Measurements from ENCODE around the gene UBL7.

- no peak for TF ChIP-seq REST (IDR thresholded peaks at IDR 0.05; ENCODE audit: low read depth, low read length)
- TF ChIP-seq CTCF (IDR thresholded peaks at IDR 0.05 in 2 of 3, conservative IDR thresholded peaks at IDR 0.05 in 1 of 3; ENCODE audit: control insufficient read depth in 2 of 3, extremely low read depth in 1 of 3, insufficient read depth in 1 of 3, low read depth in 3 of 3, low read length in 3 of 3) = no peak
- no peak for TF ChIP-seq EGR1 (IDR thresholded peaks at IDR 0.05; ENCODE audit: borderline replicate concordance in 1 of 2, low read depth in 2 of 2, low read length in 2 of 2)
- TF ChIP-seq ZNF274 (IDR thresholded peaks at IDR 0.05; ENCODE audit: insufficient read depth, insufficient read length) = no peak
- TF ChIP-seq CREM (IDR thresholded peaks at IDR 0.05; ENCODE audit: low read depth) = no peak
- TF ChIP-seq ATF7 (IDR thresholded peaks at IDR 0.05; ENCODE audit: low read depth) = no peak
- TF ChIP-seq USF1 (IDR thresholded peaks at IDR 0.05; ENCODE audit: borderline replicate concordance, extremely low read length, insufficient read depth, low read depth, low read length) = no peak
- no peak for TF ChIP-seq ZBTB4 (CRISPR knock-in tag; IDR thresholded peaks at IDR 0.05)
- TF ChIP-seq RAD21 (IDR thresholded peaks at IDR 0.05; ENCODE audit: insufficient read depth, low read depth, low read length) = no peak
- no peak for TF ChIP-seq EZH2 (IDR thresholded peaks at IDR 0.05; ENCODE audit: borderline replicate concordance, control insufficient read depth, low read depth, low read length)
- TF ChIP-seq POLR2AphosphoS5 (IDR thresholded peaks at IDR 0.05; ENCODE audit: low read length) = no peak
- no peak for TF ChIP-seq E2F4 (IDR thresholded peaks at IDR 0.05; ENCODE audit: low read depth, low read length)
- no peak for TF ChIP-seq TBL1XR1 (IDR thresholded peaks at IDR 0.05; ENCODE audit: low read depth, low read length)
- no peak for TF ChIP-seq ZZZ3 (IDR thresholded peaks at IDR 0.05; ENCODE audit: control insufficient read depth, insufficient read length, low read depth)
Observed at GRCh38 chr15:74454764-74455500, 6.0 kb downstream of the UBL7 start.

Data from GM12878 (cell line).